ENCODE measurements around the gene TNFSF9. TPM values are rescaled to one million over a fixed set of nuclear protein-coding genes. Genes with fewer than 3 reads are reported as not detected.
"Not testable (repeated sequence)": the region's sequence is repeated elsewhere in the genome, so short reads cannot be mapped to it uniquely, and the experiment has no call there.

TNFSF9 gene
- polyA plus RNA-seq, 1 of the 3 experiments (the other 2 are of a cell fraction) = 10.7 TPM

- H3K9me3 ChIP-seq; H3K4me2 ChIP-seq; DNase-seq; H3K36me3 ChIP-seq (replicated peaks in 1 of 2; ENCODE audit: control insufficient read depth in 1 of 2, insufficient read depth in 2 of 2, low read length in 1 of 2); H3K9ac ChIP-seq; H3K9me2 ChIP-seq; H3F3A ChIP-seq (replicated peaks; ENCODE audit: insufficient read depth); H4K20me1 ChIP-seq (ENCODE audit: insufficient read depth); H3K27ac ChIP-seq (ENCODE audit: low read depth in 2 of 2, low read length in 1 of 2); H3K79me2 ChIP-seq (ENCODE audit: insufficient read depth); H3K4me3 ChIP-seq (ENCODE audit: low read depth in 2 of 2, low read length in 1 of 2); POLR2A ChIA-PET; H2AFZ ChIP-seq (ENCODE audit: low read depth); H3K4me1 ChIP-seq (ENCODE audit: control insufficient read depth in 1 of 2, insufficient read depth in 2 of 2, low read depth in 1 of 2, low read length in 1 of 2): not testable (repeated sequence)
- peaks cover 16% of the 10 kb centered on the region for H3K27me3 ChIP-seq (ENCODE audit: insufficient read depth)
- 25% methylated on average over 6 of the region's 6 CpGs for WGBS (ENCODE audit: low lambda C conversion rate)
- CTCF ChIA-PET = interaction anchor here (0.9 kb wide), 1 partner anchor 20 kb away, joined by 3 read pairs; the partner anchor contains the start of gene TNFSF9
Observed at GRCh38 chr19:6550679-6551078, 19.9 kb downstream of the TNFSF9 start.

GRCh38 chr19:6551091-6551490 lies 20.3 kb downstream of the TNFSF9 start:
- peaks cover 16% of the 10 kb centered on the region for H3K27me3 ChIP-seq (ENCODE audit: insufficient read depth)
- H3K9me2 ChIP-seq = no peaks in the 10 kb centered on the region
- 28% methylated on average over 2 of the region's 3 CpGs for WGBS (ENCODE audit: low lambda C conversion rate)
- H3K4me2 ChIP-seq = no peak overlapping the region
- no peaks in the 10 kb centered on the region for H3K79me2 ChIP-seq (ENCODE audit: insufficient read depth)
- H3K27ac ChIP-seq (ENCODE audit: low read depth in 2 of 2, low read length in 1 of 2) = no peak overlapping the region
- H3K9me3 ChIP-seq = no peaks in the 10 kb centered on the region
- ChIA-PET CTCF (interaction anchor here (0.9 to 1.1 kb wide), 2 partner anchors 20 to 97 kb away, joined by 3 read pairs; partner anchors contain the start of gene TNFSF9), POLR2A (no interaction called here)
- H3K36me3 ChIP-seq (replicated peaks in 1 of 2; ENCODE audit: control insufficient read depth in 1 of 2, insufficient read depth in 2 of 2, low read length in 1 of 2) = no peaks in the 10 kb centered on the region
- H3K9ac ChIP-seq = no peak overlapping the region
- no peak for DNase-seq
- H4K20me1 ChIP-seq (ENCODE audit: insufficient read depth) = no peaks in the 10 kb centered on the region
- TF ChIP-seq SIN3A (IDR thresholded peaks at IDR 0.05; ENCODE audit: borderline replicate concordance, low read depth, low read length) (no peak), FOXJ3 (CRISPR knock-in tag; IDR thresholded peaks at IDR 0.05) (no peak), NRF1 (IDR thresholded peaks at IDR 0.05; ENCODE audit: low read depth, low read length) (no peak), MEF2A (IDR thresholded peaks at IDR 0.05; ENCODE audit: borderline replicate concordance, low read depth) (no peak), FOXM1 (IDR thresholded peaks at IDR 0.05; ENCODE audit: low read depth) (no peak), TAF1 (IDR thresholded peaks at IDR 0.05; ENCODE audit: borderline replicate concordance, low read depth, low read length) (no peak), TEAD4 (IDR thresholded peaks at IDR 0.05; ENCODE audit: borderline replicate concordance, insufficient read depth) (no peak), FOSL2 (IDR thresholded peaks at IDR 0.05; ENCODE audit: borderline replicate concordance, low read depth) (no peak), USF1 (IDR thresholded peaks at IDR 0.05; ENCODE audit: borderline replicate concordance, low read depth) (no peak), RAD21 (IDR thresholded peaks at IDR 0.05; ENCODE audit: low read length) (no peak), MAX (IDR thresholded peaks at IDR 0.05; ENCODE audit: low read depth) (no peak)
- H3K4me3 ChIP-seq (ENCODE audit: low read depth in 2 of 2, low read length in 1 of 2) = no peak overlapping the region
- no peaks in the 10 kb centered on the region for H3K4me1 ChIP-seq (ENCODE audit: control insufficient read depth in 1 of 2, insufficient read depth in 2 of 2, low read depth in 1 of 2, low read length in 1 of 2)
- no peaks in the 10 kb centered on the region for H3F3A ChIP-seq (replicated peaks; ENCODE audit: insufficient read depth)
- H2AFZ ChIP-seq (ENCODE audit: low read depth) = no peak overlapping the region

Data from SK-N-SH (cell line).